GM21381 (cell line): ENCODE data around the gene PLXNA1.

Source experiments
- ATAC-seq: cut with Tn5 transposase; IDR thresholded peaks from one replicate; pipeline ENCODE4 v1.9.1; 2021; ENCODE audit warnings: mild to moderate bottlenecking, moderate library complexity; ENCODE audit not compliant: unreplicated experiment

The PLXNA1 gene

DNA sequence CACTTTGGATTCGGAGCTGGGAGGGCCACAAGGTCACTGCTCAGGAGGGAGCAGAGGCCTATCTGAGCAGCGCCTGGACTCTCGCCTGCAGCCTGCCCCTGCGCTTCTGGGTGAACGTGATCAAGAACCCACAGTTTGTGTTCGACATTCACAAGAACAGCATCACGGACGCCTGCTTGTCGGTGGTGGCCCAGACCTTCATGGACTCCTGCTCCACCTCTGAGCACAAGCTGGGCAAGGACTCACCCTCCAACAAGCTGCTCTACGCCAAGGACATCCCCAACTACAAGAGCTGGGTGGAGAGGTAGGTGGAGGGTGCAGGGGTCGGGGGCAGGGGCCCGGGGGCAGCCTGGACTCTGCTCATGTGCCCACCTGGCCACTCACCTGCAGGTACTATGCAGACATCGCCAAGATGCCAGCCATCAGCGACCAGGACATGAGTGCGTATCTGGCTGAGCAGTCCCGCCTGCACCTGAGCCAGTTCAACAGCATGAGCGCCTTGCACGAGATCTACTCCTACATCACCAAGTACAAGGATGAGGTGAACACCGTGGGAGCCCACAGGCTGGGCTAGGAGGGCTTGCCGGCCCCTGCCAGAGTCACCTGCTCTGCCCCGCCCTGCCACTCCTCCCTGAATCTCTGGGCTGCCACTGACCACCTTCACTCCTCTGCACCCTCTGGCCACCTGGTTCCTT, 49.5 kb downstream of the PLXNA1 start:
- ATAC-seq, result no peak
